Measurements from ENCODE around the gene AARS2.

The AARS2 gene

GRCh38 chr6:44257753-44258324 lies 55.3 kb downstream of the AARS2 start:
- Histone ChIP-seq H3K4me1 (ENCODE audit: control insufficient read depth, insufficient read depth, low read length, poor library complexity, severe bottlenecking) (peaks cover 29% of the 10 kb centered on the region), H3K4me3 (ENCODE audit: insufficient read depth, low read depth, low read length, poor library complexity, severe bottlenecking) (peak overlapping the region; percentile 82), H3K36me3 (ENCODE audit: control insufficient read depth, insufficient read depth, low read length) (peaks cover 49% of the 10 kb centered on the region), H3K9me3 (ENCODE audit: control insufficient read depth, low read length) (no peaks in the 10 kb centered on the region), H3K27me3 (replicated peaks; ENCODE audit: control insufficient read depth, insufficient read depth, low read length, poor library complexity, severe bottlenecking) (no peaks in the 10 kb centered on the region), H3K27ac (ENCODE audit: insufficient read depth, low read length, poor library complexity, severe bottlenecking) (peak overlapping the region; percentile 80)
- no peak for DNase-seq

DNA sequence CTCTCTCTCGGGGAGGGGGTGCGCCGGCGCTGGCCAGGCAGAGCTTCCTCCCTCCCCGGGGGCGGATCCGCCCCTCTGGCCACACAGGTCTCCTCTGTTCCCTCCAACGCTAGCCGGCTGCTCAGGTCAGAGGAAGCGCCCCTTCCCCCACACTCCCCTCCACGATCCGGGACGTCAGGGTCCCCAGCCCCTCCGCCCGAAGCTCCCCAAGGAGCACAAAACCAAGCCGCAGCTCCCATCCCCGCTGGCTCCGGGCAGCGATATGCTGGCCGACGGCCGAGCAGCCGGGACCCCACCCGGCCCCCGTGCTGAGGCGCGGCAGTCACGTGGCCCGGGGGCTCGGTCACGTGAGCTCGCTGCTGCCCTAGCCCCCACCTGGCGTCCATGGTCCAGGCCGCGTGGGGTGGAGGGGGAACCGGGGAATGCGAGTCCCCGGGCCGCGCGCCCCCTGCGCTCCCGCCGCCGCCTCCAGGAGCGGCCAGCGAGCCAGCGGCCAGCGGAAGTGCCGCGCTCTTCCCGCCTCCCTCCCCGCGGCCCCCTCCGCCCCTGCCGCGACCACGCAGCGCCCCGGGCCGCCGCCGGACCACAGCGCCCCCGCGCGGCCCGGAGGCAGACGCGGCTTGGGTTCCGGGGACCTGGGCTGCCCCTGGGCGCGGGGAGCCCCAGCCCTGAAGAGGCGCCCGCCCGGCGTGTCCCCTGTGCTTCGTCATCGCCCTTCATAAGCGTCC lies 56.0 kb downstream of the AARS2 start, which contains the start of gene SLC35B2:
Gene SLC35B2, minus strand, starts transcription at position 504 of the 728 bp plus-strand sequence. Its CDS starts 118 bp downstream, at position 386.
- no peaks in the 10 kb centered on the region for H3K27me3 ChIP-seq (replicated peaks; ENCODE audit: control insufficient read depth, insufficient read depth, low read length, poor library complexity, severe bottlenecking)
- peak within 1 kb of the TSS; percentile 80 for H3K27ac ChIP-seq (ENCODE audit: insufficient read depth, low read length, poor library complexity, severe bottlenecking)
- H3K36me3 ChIP-seq (ENCODE audit: control insufficient read depth, insufficient read depth, low read length) = peaks cover 54% of the 10 kb centered on the region
- peak; percentile 47 to 56 (median 50) for DNase-seq
- H3K9me3 ChIP-seq (ENCODE audit: control insufficient read depth, low read length) = no peaks in the 10 kb centered on the region
- peaks cover 23% of the 10 kb centered on the region for H3K4me1 ChIP-seq (ENCODE audit: control insufficient read depth, insufficient read depth, low read length, poor library complexity, severe bottlenecking)
- H3K4me3 ChIP-seq (ENCODE audit: insufficient read depth, low read depth, low read length, poor library complexity, severe bottlenecking) = peak within 1 kb of the TSS; percentile 82

- Histone ChIP-seq H3K27ac (ENCODE audit: insufficient read depth, low read length, poor library complexity, severe bottlenecking) (peak overlapping the region; percentile 80), H3K9me3 (ENCODE audit: control insufficient read depth, low read length) (no peaks in the 10 kb centered on the region), H3K4me3 (ENCODE audit: insufficient read depth, low read depth, low read length, poor library complexity, severe bottlenecking) (peak overlapping the region; percentile 82), H3K27me3 (replicated peaks; ENCODE audit: control insufficient read depth, insufficient read depth, low read length, poor library complexity, severe bottlenecking) (no peaks in the 10 kb centered on the region), H3K4me1 (ENCODE audit: control insufficient read depth, insufficient read depth, low read length, poor library complexity, severe bottlenecking) (peaks cover 18% of the 10 kb centered on the region), H3K36me3 (ENCODE audit: control insufficient read depth, insufficient read depth, low read length) (peaks cover 54% of the 10 kb centered on the region)
- DNase-seq = no peak
These were observed 56.4 kb downstream of the AARS2 start for GRCh38 chr6:44256775-44257024.

DNA sequence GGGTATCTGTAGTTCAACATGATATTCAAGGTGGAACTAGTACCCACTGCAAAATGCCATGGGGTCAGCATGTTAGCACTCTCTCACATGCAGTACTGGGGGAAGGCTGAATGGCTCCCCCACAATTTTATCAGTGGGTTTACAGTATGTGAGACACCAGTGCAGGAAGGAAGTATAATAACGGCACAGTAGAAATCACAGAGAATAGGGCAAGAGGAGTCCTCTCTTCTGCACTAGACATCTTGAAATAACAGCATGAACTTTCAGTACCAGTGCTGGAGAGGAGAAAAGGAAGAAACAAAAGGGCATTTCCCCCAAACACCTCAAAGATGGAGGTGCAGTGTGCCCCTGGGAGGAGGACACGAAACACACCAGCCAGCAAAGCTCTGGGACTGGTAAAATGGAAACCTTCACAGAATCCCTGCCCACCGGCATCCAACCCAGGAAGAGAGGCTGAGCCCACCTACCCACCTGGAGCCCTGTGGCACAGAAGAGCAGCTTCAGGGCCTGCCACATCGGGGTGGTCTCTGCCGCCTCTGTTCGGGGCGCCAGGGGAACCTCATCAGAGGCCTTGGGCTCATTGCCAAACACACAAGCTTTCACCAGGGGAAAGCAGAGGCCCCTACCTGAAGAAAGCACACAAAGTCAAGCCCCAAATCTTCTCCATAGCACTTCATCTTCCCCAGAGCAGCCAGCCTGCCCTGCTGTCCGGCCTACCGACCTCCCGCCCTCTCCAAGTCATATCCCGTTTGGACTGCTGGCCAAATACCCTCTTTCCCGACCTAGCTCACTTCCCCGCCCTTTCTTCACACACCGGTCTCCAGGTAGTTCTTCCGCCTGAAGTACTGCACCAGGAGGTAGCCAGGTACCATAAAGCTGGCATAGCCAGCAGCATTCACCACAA lies 57.0 kb downstream of the AARS2 start:
- H3K27me3 ChIP-seq (replicated peaks; ENCODE audit: control insufficient read depth, insufficient read depth, low read length, poor library complexity, severe bottlenecking) = no peaks in the 10 kb centered on the region
- H3K36me3 ChIP-seq (ENCODE audit: control insufficient read depth, insufficient read depth, low read length) = peaks cover 54% of the 10 kb centered on the region
- H3K9me3 ChIP-seq (ENCODE audit: control insufficient read depth, low read length) = no peaks in the 10 kb centered on the region
- no peak for DNase-seq
- H3K4me1 ChIP-seq (ENCODE audit: control insufficient read depth, insufficient read depth, low read length, poor library complexity, severe bottlenecking) = peaks cover 18% of the 10 kb centered on the region
- H3K27ac ChIP-seq (ENCODE audit: insufficient read depth, low read length, poor library complexity, severe bottlenecking) = peak overlapping the region; percentile 80
- H3K4me3 ChIP-seq (ENCODE audit: insufficient read depth, low read depth, low read length, poor library complexity, severe bottlenecking) = peak overlapping the region; percentile 82

DNA sequence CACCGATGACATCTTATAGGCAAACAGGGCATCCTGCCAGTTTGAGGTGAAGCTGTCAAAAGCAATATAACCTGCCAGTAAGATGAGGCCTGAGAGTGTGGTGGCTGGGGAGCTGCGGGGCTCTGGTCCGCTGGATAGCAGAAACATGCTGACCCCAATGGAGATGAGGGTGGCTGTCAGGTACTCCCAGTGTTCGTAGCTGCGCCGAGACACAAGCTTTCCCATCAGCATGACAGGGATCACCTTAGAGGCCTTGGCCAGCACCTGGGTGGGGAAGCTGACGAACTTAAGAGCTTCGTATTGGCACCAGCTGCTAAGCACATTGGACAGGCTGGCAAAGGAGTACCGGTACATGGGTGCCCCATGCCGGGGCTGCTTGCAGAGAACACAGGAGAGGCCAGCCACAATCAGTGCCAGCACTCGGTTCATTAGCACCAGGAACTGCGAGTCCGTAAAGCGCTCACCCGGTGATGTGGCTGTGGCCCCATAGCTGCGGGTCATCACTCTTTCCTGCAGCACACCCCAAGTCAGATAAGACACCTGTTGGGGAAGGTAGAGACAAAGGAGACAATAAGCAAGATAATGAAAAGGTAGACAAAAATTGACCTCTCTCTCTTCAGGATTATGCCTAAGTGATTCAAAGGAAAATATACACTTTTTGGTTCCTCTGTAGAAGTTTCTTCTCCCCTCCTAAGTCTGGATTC lies 57.9 kb downstream of the AARS2 start:
- H3K36me3 ChIP-seq (ENCODE audit: control insufficient read depth, insufficient read depth, low read length) = peaks cover 61% of the 10 kb centered on the region
- peaks cover 18% of the 10 kb centered on the region for H3K4me1 ChIP-seq (ENCODE audit: control insufficient read depth, insufficient read depth, low read length, poor library complexity, severe bottlenecking)
- no peak for DNase-seq
- no peak overlapping the region for H3K4me3 ChIP-seq (ENCODE audit: insufficient read depth, low read depth, low read length, poor library complexity, severe bottlenecking)
- no peaks in the 10 kb centered on the region for H3K9me3 ChIP-seq (ENCODE audit: control insufficient read depth, low read length)
- no peaks in the 10 kb centered on the region for H3K27me3 ChIP-seq (replicated peaks; ENCODE audit: control insufficient read depth, insufficient read depth, low read length, poor library complexity, severe bottlenecking)
- no peak overlapping the region for H3K27ac ChIP-seq (ENCODE audit: insufficient read depth, low read length, poor library complexity, severe bottlenecking)

- Histone ChIP-seq H3K27me3 (replicated peaks; ENCODE audit: control insufficient read depth, insufficient read depth, low read length, poor library complexity, severe bottlenecking) (no peaks in the 10 kb centered on the region), H3K27ac (ENCODE audit: insufficient read depth, low read length, poor library complexity, severe bottlenecking) (no peak overlapping the region)
These were observed 58.7 kb downstream of the AARS2 start for GRCh38 chr6:44254191-44255104.

DNA sequence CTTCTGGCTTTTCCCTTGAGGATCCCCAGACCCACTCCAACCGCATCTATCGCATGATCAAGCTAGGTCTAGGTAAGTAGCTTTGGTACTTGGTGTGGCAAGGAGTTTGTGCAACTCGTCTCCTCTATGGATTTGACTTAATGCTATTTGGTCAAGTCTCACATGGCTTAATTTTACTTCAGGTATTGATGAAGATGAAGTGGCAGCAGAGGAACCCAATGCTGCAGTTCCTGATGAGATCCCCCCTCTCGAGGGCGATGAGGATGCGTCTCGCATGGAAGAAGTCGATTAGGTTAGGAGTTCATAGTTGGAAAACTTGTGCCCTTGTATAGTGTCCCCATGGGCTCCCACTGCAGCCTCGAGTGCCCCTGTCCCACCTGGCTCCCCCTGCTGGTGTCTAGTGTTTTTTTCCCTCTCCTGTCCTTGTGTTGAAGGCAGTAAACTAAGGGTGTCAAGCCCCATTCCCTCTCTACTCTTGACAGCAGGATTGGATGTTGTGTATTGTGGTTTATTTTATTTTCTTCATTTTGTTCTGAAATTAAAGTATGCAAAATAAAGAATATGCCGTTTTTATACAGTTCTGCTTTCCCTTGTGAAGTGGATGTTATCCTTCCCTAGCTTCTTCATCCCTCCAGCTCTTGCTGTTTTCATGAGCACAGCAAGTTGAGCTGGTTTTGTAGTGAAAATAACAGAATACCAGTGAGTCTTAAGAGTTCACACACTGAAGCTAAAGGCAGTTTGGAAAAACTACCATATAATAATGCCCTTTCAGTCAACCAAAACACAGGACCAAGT lies 59.6 kb downstream of the AARS2 start:
- DNase-seq = peak; percentile 37 to 56 (median 42)
- Histone ChIP-seq H3K9me3 (ENCODE audit: control insufficient read depth, low read length) (no peaks in the 10 kb centered on the region), H3K4me3 (ENCODE audit: insufficient read depth, low read depth, low read length, poor library complexity, severe bottlenecking) (no peak overlapping the region), H3K4me1 (ENCODE audit: control insufficient read depth, insufficient read depth, low read length, poor library complexity, severe bottlenecking) (peaks cover 25% of the 10 kb centered on the region), H3K36me3 (ENCODE audit: control insufficient read depth, insufficient read depth, low read length) (peaks cover 62% of the 10 kb centered on the region), H3K27ac (ENCODE audit: insufficient read depth, low read length, poor library complexity, severe bottlenecking) (no peak overlapping the region), H3K27me3 (replicated peaks; ENCODE audit: control insufficient read depth, insufficient read depth, low read length, poor library complexity, severe bottlenecking) (no peaks in the 10 kb centered on the region)

More at GRCh38 chr6:44254191-44255104, 58.7 kb downstream of the AARS2 start:
- Histone ChIP-seq H3K4me3 (ENCODE audit: insufficient read depth, low read depth, low read length, poor library complexity, severe bottlenecking) (no peak overlapping the region), H3K9me3 (ENCODE audit: control insufficient read depth, low read length) (no peaks in the 10 kb centered on the region), H3K36me3 (ENCODE audit: control insufficient read depth, insufficient read depth, low read length) (peaks cover 61% of the 10 kb centered on the region), H3K4me1 (ENCODE audit: control insufficient read depth, insufficient read depth, low read length, poor library complexity, severe bottlenecking) (peaks cover 18% of the 10 kb centered on the region)
- DNase-seq = no peak

- H3K36me3 ChIP-seq (ENCODE audit: control insufficient read depth, insufficient read depth, low read length) = peaks cover 65% of the 10 kb centered on the region
- no peaks in the 10 kb centered on the region for H3K9me3 ChIP-seq (ENCODE audit: control insufficient read depth, low read length)
These were observed 61.3 kb downstream of the AARS2 start for GRCh38 chr6:44251576-44252524.

More at GRCh38 chr6:44251576-44252524, 61.3 kb downstream of the AARS2 start:
- Histone ChIP-seq H3K27me3 (replicated peaks; ENCODE audit: control insufficient read depth, insufficient read depth, low read length, poor library complexity, severe bottlenecking) (no peaks in the 10 kb centered on the region), H3K4me1 (ENCODE audit: control insufficient read depth, insufficient read depth, low read length, poor library complexity, severe bottlenecking) (peaks cover 22% of the 10 kb centered on the region), H3K4me3 (ENCODE audit: insufficient read depth, low read depth, low read length, poor library complexity, severe bottlenecking) (no peak overlapping the region), H3K27ac (ENCODE audit: insufficient read depth, low read length, poor library complexity, severe bottlenecking) (no peak overlapping the region)
- no peak for DNase-seq

All from effector memory CD4-positive, alpha-beta T cell (primary cell).